GM21360 (cell line): ENCODE measurements around the gene LAMA1.

Experiments
- ATAC-seq: cut with Tn5 transposase; IDR thresholded peaks from one replicate; pipeline ENCODE4 v1.9.1; 2021; ENCODE audit warnings: mild to moderate bottlenecking, moderate library complexity; ENCODE audit not compliant: unreplicated experiment

The LAMA1 gene

GRCh38 chr18:7000484-7001096 lies 117.0 kb downstream of the LAMA1 start:
- no peak for ATAC-seq

- ATAC-seq: no peak
Observed at GRCh38 chr18:6997808-6998207, 119.8 kb downstream of the LAMA1 start.

DNA sequence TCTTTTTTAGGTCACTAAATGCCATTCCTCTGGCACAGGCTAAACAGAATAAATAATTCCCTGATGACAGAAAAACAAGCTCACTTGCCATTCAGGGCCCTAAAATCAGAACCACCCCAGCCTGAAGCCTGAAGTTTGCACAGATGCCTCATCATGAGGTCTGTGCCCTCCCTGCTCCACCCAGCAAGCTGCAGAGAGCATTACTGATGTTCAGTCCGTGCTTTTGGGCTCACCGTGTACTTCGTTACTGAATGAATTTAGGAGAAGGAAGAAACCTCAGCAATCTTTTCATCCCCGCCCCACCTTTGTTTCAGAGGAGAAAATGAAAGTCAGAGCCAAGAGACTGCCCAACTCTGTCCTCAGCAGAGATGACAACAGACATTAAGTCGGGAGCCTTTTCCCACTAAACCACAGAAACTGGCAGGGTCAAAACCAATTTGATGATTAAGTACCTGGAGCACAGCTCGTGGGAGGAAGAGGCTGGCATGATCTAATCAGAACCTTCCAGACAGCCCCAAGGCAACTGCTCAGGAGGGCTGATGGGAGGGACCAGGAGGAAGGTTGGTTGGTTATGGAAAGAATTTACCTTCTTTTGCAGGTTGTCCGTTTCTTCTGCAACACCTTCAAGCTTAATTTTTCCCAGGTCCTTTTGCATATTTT lies 122.7 kb downstream of the LAMA1 start:
- ATAC-seq: no peak

GRCh38 chr18:6994056-6994770 lies 123.4 kb downstream of the LAMA1 start:
- ATAC-seq: no peak

GRCh38 chr18:6992761-6993160 lies 124.8 kb downstream of the LAMA1 start:
- ATAC-seq: no peak

GRCh38 chr18:6983366-6983765 lies 134.2 kb downstream of the LAMA1 start:
- ATAC-seq: no peak

- no peak for ATAC-seq
Observed at GRCh38 chr18:6982398-6982797, 135.2 kb downstream of the LAMA1 start.

DNA sequence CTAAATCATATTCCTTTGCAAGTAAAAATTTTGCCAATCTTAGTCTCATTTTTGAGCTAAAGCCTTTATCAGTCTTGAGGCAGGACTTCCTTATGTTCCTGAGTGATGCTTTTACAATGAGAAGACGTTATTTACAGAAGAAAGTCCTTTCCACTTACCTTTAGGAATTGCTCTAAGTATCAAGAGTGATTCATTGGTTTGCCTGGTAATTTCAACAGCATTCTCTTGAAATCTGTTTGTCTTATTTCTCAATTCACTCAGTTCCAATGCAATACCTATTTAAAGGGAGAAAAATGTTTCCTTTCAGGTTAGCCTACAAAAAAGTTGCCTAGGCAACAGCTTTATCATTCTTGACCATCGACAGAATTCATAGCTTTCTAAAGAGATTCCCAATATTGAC lies 137.2 kb downstream of the LAMA1 start:
- no peak for ATAC-seq

DNA sequence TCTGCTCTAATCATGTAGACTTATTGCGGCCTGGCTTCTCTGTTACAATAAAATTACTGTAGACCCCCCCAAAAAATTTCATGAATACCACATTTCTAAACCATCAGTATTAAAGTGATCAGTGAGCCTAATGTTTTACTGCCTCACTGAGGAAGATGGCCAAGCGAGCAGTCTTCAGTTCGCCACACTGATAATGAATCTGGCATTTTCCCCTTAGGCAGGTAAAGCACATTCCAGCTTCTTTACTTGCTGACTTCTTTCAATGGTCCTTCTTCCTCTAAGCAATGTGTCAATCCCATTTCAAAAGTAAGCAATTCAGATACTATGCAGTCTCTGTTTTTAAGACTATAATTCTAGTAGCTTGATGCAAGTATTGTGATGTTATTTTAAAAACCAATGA lies 137.6 kb downstream of the LAMA1 start:
- ATAC-seq: no peak

DNA sequence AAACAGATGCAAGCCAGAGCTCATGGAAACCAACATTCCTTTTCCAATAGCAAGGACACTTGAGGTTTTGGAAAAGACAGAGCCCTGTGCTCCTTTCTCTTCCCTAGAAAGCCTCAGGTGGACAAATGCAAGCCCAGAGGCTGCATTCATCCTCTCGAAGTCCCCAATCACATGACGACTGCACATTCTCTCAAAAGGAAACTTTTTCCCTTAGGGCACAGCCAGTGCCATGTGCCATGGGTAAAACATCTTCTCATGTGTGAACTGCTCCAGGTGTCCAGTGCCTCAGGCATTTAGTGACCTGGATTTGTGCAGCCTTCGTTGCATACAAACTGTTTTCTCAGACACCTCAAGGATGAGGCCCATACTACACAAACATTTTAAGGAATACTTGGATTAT lies 140.7 kb downstream of the LAMA1 start:
- ATAC-seq: no peak

- no peak for ATAC-seq
Observed at GRCh38 chr18:6975084-6975483, 142.5 kb downstream of the LAMA1 start.

DNA sequence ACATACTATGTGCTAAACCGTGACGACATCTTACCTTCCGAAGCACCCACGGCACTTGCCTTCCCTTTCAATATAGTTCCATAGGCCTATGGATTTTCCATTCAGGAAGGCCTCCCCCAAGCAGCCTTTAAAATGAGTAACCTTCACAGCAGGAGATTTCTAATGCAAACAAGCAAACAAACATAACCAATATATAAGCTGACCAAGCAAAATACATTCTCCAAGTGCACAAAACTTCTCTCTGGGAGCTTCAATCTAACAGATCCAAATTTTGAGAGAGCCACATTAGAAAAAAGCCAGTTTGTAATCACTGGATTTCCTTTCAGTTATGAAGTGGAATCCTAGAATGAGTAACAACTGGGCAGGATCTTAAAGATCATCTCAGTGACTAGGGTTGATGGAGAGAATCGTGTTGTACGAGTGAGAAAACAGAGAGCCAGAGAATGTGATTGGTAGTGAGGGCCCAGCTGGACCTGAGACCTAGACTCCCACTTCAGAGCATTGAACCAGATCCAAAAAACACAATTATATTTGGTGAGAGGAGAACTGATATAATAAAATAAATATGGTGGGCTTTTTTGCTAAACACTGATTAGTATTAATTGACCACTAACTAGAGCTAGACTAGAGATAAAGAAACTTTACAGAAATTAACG lies 145.6 kb downstream of the LAMA1 start:
- ATAC-seq: no peak

DNA sequence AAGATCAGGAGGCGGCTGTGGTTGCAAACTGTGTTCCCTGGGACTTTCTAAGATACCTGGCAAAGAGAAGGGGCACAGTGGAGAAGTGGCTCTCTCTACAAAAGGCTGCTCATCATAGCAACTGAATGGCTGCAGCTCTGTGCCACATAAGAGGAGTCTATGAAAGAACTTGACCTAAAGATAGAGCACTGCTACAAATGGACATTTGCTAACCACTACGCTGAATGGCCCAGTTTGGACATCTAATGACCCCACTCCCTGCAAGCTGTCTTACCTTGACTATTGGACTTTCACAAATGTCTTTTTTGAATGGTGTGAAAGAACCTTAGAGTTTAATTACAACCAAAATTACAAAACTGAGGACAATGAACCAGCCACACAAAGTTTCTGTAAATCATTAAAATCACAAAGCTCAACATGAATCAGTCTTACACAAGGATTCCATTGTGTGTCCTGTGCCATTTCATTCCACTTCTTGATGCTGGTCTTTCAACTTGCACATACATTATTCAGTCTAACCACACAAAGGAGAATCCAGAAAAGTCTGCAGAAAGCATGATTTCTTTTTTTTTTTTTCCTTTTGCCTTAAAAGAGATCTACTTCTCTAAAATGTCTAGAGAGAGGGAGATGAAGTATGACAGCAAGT lies 154.0 kb downstream of the LAMA1 start:
- ATAC-seq: no peak

GRCh38 chr18:6962571-6963451 lies 154.8 kb downstream of the LAMA1 start:
- no peak for ATAC-seq

DNA sequence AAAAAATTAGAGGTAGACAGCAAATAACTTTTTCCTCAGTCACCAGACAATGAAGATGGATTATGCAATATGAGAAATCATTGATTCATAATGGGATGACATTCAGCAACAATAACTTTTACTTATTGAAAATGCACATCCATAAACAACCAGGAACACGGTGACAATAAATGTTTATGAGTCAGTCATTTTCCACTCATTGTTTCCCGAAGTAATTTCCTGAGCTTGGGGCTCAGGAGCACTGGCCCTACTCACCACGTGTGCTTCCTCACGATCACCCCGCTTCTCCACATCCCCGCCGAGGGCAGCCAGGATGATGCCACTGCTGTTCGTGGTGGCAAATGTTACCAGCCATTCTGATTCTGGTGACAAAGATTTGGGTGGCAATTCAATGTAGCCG lies 156.3 kb downstream of the LAMA1 start:
- ATAC-seq: no peak

- ATAC-seq: no peak
Observed at GRCh38 chr18:6960656-6961055, 156.9 kb downstream of the LAMA1 start.

- no peak for ATAC-seq
Observed at GRCh38 chr18:6960124-6960523, 157.5 kb downstream of the LAMA1 start.

GRCh38 chr18:6959110-6959509 lies 158.5 kb downstream of the LAMA1 start:
- no peak for ATAC-seq

DNA sequence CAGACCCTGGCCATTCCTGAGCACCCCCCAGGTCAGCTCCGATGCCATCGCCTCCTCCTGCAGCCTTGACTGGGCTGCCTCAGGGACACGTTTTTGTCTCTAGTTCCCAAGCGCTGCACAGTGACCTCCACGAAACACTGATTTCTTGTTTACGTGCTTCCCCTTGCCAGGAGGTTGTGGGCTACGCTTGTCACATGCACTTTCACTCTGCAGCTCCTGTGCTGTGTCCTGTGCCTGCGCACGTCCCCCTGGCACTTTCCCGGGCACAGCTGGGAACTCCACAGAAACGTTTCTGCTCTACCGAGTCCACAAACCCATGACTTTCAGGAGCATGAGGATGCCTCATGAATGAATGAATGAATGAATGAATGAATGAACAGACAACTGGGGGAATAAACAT lies 160.6 kb downstream of the LAMA1 start:
- no peak for ATAC-seq

DNA sequence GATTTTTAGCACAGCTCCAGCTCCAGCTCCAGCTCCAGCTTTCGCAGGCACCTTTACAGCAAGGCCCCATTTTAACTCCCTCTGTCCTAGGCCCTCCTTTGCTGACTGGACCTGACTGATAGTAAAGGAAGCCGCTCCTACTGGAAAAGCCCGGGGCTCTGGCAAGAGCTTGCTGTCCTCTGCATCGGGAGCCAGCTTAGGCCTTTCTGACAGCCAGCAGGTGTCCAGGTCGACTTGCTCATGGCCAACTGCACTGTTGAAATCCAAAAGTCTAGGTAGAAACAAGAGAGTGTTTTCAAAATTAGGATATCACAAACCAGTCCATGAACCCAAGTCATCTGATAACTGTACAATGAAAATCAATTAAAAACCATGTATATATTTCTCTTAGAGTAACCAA lies 161.1 kb downstream of the LAMA1 start:
- ATAC-seq: no peak
